Measurements from ENCODE around the gene FBXO31. TPM values are rescaled to one million over a fixed set of nuclear protein-coding genes. Genes with fewer than 3 reads are reported as not detected.
A peak's percentile ranks its signal among the peaks of the same experiment; 100 is the strongest.

Gene FBXO31
- total RNA-seq, 6 donors from 2014 or later: 15.9 to 103 (median 31.4) TPM

- Histone ChIP-seq H3K27ac (peak overlapping the region in 1 of 4 donors; percentile 96), H3K36me3 (no peaks in the 10 kb centered on the region), H3K4me3 (no peak overlapping the region), H3K9me3 (no peaks in the 10 kb centered on the region), H3K27me3 (no peaks in the 10 kb centered on the region), H3K4me1 (peaks cover 9 to 19% (median 10%) of the 10 kb centered on the region in 4 donors)
- ATAC-seq (ENCODE audit: low FRiP score in 2 of 2) (no peak), DNase-seq (no peak)
- TF ChIP-seq POLR2AphosphoS5 (IDR thresholded peaks at IDR 0.05) (no peak), POLR2A (IDR thresholded peaks at IDR 0.05) (no peak), EP300 (IDR thresholded peaks at IDR 0.05) (no peak)
Measured at GRCh38 chr16:87319011-87319410, 64.6 kb downstream of the FBXO31 start.

GRCh38 chr16:87317750-87318644 is 65.6 kb downstream of the FBXO31 start:
- H3K27ac ChIP-seq: peak overlapping the region; percentile 83 to 96 (median 94)

GRCh38 chr16:87316923-87317749 is 66.4 kb downstream of the FBXO31 start, which contains the start of gene C16orf95:
Gene C16orf95, minus strand, starts transcription at chr16:87317392. Its CDS starts 150 bp downstream, at chr16:87317242.
- WGBS, 2 donors: 0% methylated on average over 22 to 50 of the region's 64 CpGs
- Histone ChIP-seq H3K9me3 (no peaks in the 10 kb centered on the region), H3K4me1 (peaks cover 9 to 19% (median 10%) of the 10 kb centered on the region in 4 donors), H3K27me3 (no peaks in the 10 kb centered on the region), H3K27ac (peak within 1 kb of the TSS; percentile 83 to 96 (median 94)), H3K4me3 (peak within 1 kb of the TSS; percentile 84 to 95 (median 86)), H3K36me3 (no peaks in the 10 kb centered on the region)
- DNase-seq (peak; percentile 95 to 96), ATAC-seq (ENCODE audit: low FRiP score in 2 of 2) (peak; percentile 98 to 99)
- TF ChIP-seq POLR2A (IDR thresholded peaks at IDR 0.05): peak in 3 of 4 donors; percentile 82 to 97 (median 91)
- peak; percentile 24 to 72 (median 64) for TF ChIP-seq CTCF (IDR thresholded peaks at IDR 0.05)
- TF ChIP-seq EP300 (IDR thresholded peaks at IDR 0.05): no peak
- TF ChIP-seq POLR2AphosphoS5 (IDR thresholded peaks at IDR 0.05): peak; percentile 95 to 96

More at GRCh38 chr16:87317750-87318644, 65.6 kb downstream of the FBXO31 start:
- Histone ChIP-seq H3K27me3 (no peaks in the 10 kb centered on the region), H3K36me3 (no peaks in the 10 kb centered on the region), H3K9me3 (no peaks in the 10 kb centered on the region), H3K4me1 (peaks cover 9 to 19% (median 10%) of the 10 kb centered on the region in 4 donors), H3K4me3 (peak overlapping the region; percentile 84 to 95 (median 86))
- DNase-seq (peak in 1 of 2 donors; percentile 73), ATAC-seq (ENCODE audit: low FRiP score in 2 of 2) (peak; percentile 74 to 77)
- no peak for TF ChIP-seq EP300 (IDR thresholded peaks at IDR 0.05)
- no peak for TF ChIP-seq CTCF (IDR thresholded peaks at IDR 0.05)
- TF ChIP-seq POLR2A (IDR thresholded peaks at IDR 0.05): no peak
- no peak for TF ChIP-seq POLR2AphosphoS5 (IDR thresholded peaks at IDR 0.05)
- WGBS, 2 donors: 9 to 10% methylated on average over 28 of the region's 28 CpGs

GRCh38 chr16:87316450-87316922 is 67.1 kb downstream of the FBXO31 start:
- Histone ChIP-seq H3K27me3 (no peaks in the 10 kb centered on the region), H3K4me1 (peaks cover 9 to 19% (median 10%) of the 10 kb centered on the region in 4 donors), H3K36me3 (no peaks in the 10 kb centered on the region), H3K4me3 (peak overlapping the region in 3 of 4 donors; percentile 84 to 95 (median 88)), H3K27ac (peak overlapping the region; percentile 83 to 96 (median 94)), H3K9me3 (no peaks in the 10 kb centered on the region)
- ATAC-seq (ENCODE audit: low FRiP score in 2 of 2) (no peak), DNase-seq (no peak)
- 97% methylated on average over 4 of the region's 4 CpGs for WGBS, 2 donors
- TF ChIP-seq POLR2AphosphoS5 (IDR thresholded peaks at IDR 0.05): no peak
- TF ChIP-seq EP300 (IDR thresholded peaks at IDR 0.05): no peak
- TF ChIP-seq POLR2A (IDR thresholded peaks at IDR 0.05): no peak
- no peak for TF ChIP-seq CTCF (IDR thresholded peaks at IDR 0.05)
